ENCODE results near the gene ONECUT1.
A peak's percentile ranks its signal among the peaks of the same experiment; 100 is the strongest.

The ONECUT1 gene

GRCh38 chr15:52716536-52716935, 73.6 kb downstream of the ONECUT1 start:
- TF ChIP-seq ZNF274 (IDR thresholded peaks at IDR 0.05; ENCODE audit: low read depth, low read length), result no peak
- H3K4me3 ChIP-seq (ENCODE audit: low read length), result no peak overlapping the region

GRCh38 chr15:52715411-52715810, 74.7 kb downstream of the ONECUT1 start:
- no peak overlapping the region for H3K4me3 ChIP-seq (ENCODE audit: low read length)
- no peak for TF ChIP-seq ZNF274 (IDR thresholded peaks at IDR 0.05; ENCODE audit: low read depth, low read length)

GRCh38 chr15:52714968-52715367, 75.2 kb downstream of the ONECUT1 start:
- H3K4me3 ChIP-seq (ENCODE audit: low read length), result no peak overlapping the region
- no peak for TF ChIP-seq ZNF274 (IDR thresholded peaks at IDR 0.05; ENCODE audit: low read depth, low read length)

GRCh38 chr15:52710708-52711389, 79.3 kb downstream of the ONECUT1 start:
- no peak for TF ChIP-seq ZNF274 (IDR thresholded peaks at IDR 0.05; ENCODE audit: low read depth, low read length)

GRCh38 chr15:52710050-52710707, 80.0 kb downstream of the ONECUT1 start:
- H3K4me3 ChIP-seq (ENCODE audit: low read length), result no peak overlapping the region
- no peak for TF ChIP-seq ZNF274 (IDR thresholded peaks at IDR 0.05; ENCODE audit: low read depth, low read length)

More at GRCh38 chr15:52710708-52711389, 79.3 kb downstream of the ONECUT1 start:
- H3K4me3 ChIP-seq (ENCODE audit: low read length), result no peak overlapping the region

GRCh38 chr15:52709187-52709981, 80.8 kb downstream of the ONECUT1 start:
- no peak for TF ChIP-seq ZNF274 (IDR thresholded peaks at IDR 0.05; ENCODE audit: low read depth, low read length)
- H3K4me3 ChIP-seq (ENCODE audit: low read length), result peak overlapping the region; percentile 3; the same call in 1 of the 2 replicates

Measured in GM08714 (cell line).